ENCODE data around the gene TAS2R14. TPM values are rescaled to one million over a fixed set of nuclear protein-coding genes. Genes with fewer than 3 reads are reported as not detected.

Gene TAS2R14
- total RNA-seq, 1 experiment from 2014 or later, result 2.7 TPM

GRCh38 chr12:10901427-10901826, 37.6 kb downstream of the TAS2R14 start:
- H3K4me3 ChIP-seq (ENCODE audit: low read depth, low read length), result no peak overlapping the region
- intact Hi-C loops (cut with micrococcal nuclease; ENCODE audit: unreplicated experiment), result loop anchor here (1.0 kb wide), 2 partner anchors 34 to 130 kb away; no protein-coding TSS in a partner anchor
- peak overlapping the region; percentile 52 for H3K27ac Mint-ChIP-seq (ENCODE audit: unreplicated experiment)
- peaks cover 7% of the 10 kb centered on the region for H3K4me1 Mint-ChIP-seq (ENCODE audit: low read depth, unreplicated experiment)
- no peaks in the 10 kb centered on the region for H3K27me3 ChIP-seq (replicated peaks; ENCODE audit: control insufficient read depth, insufficient read depth, low read length)
- no peak overlapping the region for H3K4me3 Mint-ChIP-seq (ENCODE audit: unreplicated experiment)
- H3K27me3 Mint-ChIP-seq (ENCODE audit: insufficient read depth, unreplicated experiment), result no peaks in the 10 kb centered on the region
- H3K36me3 ChIP-seq (ENCODE audit: control insufficient read depth, insufficient read depth, low read length), result no peaks in the 10 kb centered on the region
- ChIA-PET CTCF (interaction anchor here (0.5 to 1.4 kb wide), 5 partner anchors 10 to 298 kb away, joined by 3 to 5 read pairs (median 3); no protein-coding TSS in a partner anchor), POLR2A (no interaction called here)
- BruUV-seq (replicated peaks), result no TSS peak
- TF ChIP-seq CTCF (IDR thresholded peaks at IDR 0.05; ENCODE audit: insufficient read depth in 1 of 2, low read depth in 1 of 2, low read length in 1 of 2, severe bottlenecking in 1 of 2, unreplicated experiment in 1 of 2), result peak; percentile 54 to 55
- H3K9me3 ChIP-seq, result peaks cover 9% of the 10 kb centered on the region
- peaks cover 55% of the 10 kb centered on the region for H3K9me3 Mint-ChIP-seq (ENCODE audit: unreplicated experiment)
- H3K4me1 ChIP-seq, result no peaks in the 10 kb centered on the region
- DNase-seq, result peak in 1 of 2 experiments; percentile 36
- peaks cover 17% of the 10 kb centered on the region for H3K36me3 Mint-ChIP-seq (ENCODE audit: insufficient read depth, unreplicated experiment)

- no TSS peak for BruUV-seq (replicated peaks)
- Histone ChIP-seq H3K9me3 (peaks cover 9% of the 10 kb centered on the region), H3K4me1 (no peaks in the 10 kb centered on the region), H3K4me3 (ENCODE audit: low read depth, low read length) (no peak overlapping the region), H3K27me3 (replicated peaks; ENCODE audit: control insufficient read depth, insufficient read depth, low read length) (no peaks in the 10 kb centered on the region), H3K36me3 (ENCODE audit: control insufficient read depth, insufficient read depth, low read length) (no peaks in the 10 kb centered on the region)
- TF ChIP-seq CTCF (IDR thresholded peaks at IDR 0.05; ENCODE audit: insufficient read depth in 1 of 2, low read depth in 1 of 2, low read length in 1 of 2, severe bottlenecking in 1 of 2, unreplicated experiment in 1 of 2), result no peak
- Mint-ChIP-seq H3K27ac (ENCODE audit: unreplicated experiment) (peak overlapping the region; percentile 52), H3K27me3 (ENCODE audit: insufficient read depth, unreplicated experiment) (no peaks in the 10 kb centered on the region), H3K4me1 (ENCODE audit: low read depth, unreplicated experiment) (peaks cover 7% of the 10 kb centered on the region), H3K4me3 (ENCODE audit: unreplicated experiment) (no peak overlapping the region), H3K9me3 (ENCODE audit: unreplicated experiment) (peaks cover 55% of the 10 kb centered on the region), H3K36me3 (ENCODE audit: insufficient read depth, unreplicated experiment) (peaks cover 17% of the 10 kb centered on the region)
- ChIA-PET POLR2A (no interaction called here), CTCF (interaction anchor here (1.4 kb wide), 1 partner anchor 9 kb away, joined by 5 read pairs; no protein-coding TSS in a partner anchor)
- intact Hi-C loops (cut with micrococcal nuclease; ENCODE audit: unreplicated experiment), result loop anchor here (1.0 kb wide), 2 partner anchors 34 to 130 kb away; no protein-coding TSS in a partner anchor
- DNase-seq, result no peak
Observed at GRCh38 chr12:10900972-10901371, 38.1 kb downstream of the TAS2R14 start.

DNA sequence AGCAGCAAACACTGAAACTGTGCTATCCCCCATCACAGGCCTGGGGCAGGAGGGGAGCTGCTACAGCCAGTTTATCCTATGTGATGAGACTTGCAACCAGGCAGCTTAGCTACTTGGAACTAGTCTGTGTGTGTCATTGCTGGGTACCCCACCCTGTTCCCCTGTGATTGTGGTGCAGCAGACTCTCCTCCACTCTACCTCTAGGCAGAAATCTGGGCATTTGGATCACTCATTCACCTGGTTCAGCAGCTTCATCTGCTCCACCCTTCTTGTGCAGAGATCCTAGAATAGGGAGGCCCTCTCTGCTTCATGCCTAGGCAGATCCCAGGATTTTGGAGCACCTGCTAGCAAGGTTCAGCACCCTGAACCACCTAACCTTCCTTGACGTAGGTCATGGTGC, 38.5 kb downstream of the TAS2R14 start:
- Histone ChIP-seq H3K36me3 (ENCODE audit: control insufficient read depth, insufficient read depth, low read length) (no peaks in the 10 kb centered on the region), H3K27me3 (replicated peaks; ENCODE audit: control insufficient read depth, insufficient read depth, low read length) (no peaks in the 10 kb centered on the region), H3K4me3 (ENCODE audit: low read depth, low read length) (no peak overlapping the region), H3K4me1 (no peaks in the 10 kb centered on the region), H3K9me3 (peaks cover 9% of the 10 kb centered on the region)
- DNase-seq, result no peak
- H3K4me1 Mint-ChIP-seq (ENCODE audit: low read depth, unreplicated experiment), result peaks cover 7% of the 10 kb centered on the region
- intact Hi-C loops (cut with micrococcal nuclease; ENCODE audit: unreplicated experiment), result no loop called here
- H3K36me3 Mint-ChIP-seq (ENCODE audit: insufficient read depth, unreplicated experiment), result peaks cover 17% of the 10 kb centered on the region
- ChIA-PET POLR2A (no interaction called here), CTCF (interaction anchor here (1.1 to 1.4 kb wide), 2 partner anchors 9 to 271 kb away, joined by 3 to 5 read pairs; no protein-coding TSS in a partner anchor)
- H3K4me3 Mint-ChIP-seq (ENCODE audit: unreplicated experiment), result no peak overlapping the region
- H3K27ac Mint-ChIP-seq (ENCODE audit: unreplicated experiment), result peak overlapping the region; percentile 52
- no peak for TF ChIP-seq CTCF (IDR thresholded peaks at IDR 0.05; ENCODE audit: insufficient read depth in 1 of 2, low read depth in 1 of 2, low read length in 1 of 2, severe bottlenecking in 1 of 2, unreplicated experiment in 1 of 2)
- no TSS peak for BruUV-seq (replicated peaks)
- peaks cover 51% of the 10 kb centered on the region for H3K9me3 Mint-ChIP-seq (ENCODE audit: unreplicated experiment)
- no peaks in the 10 kb centered on the region for H3K27me3 Mint-ChIP-seq (ENCODE audit: insufficient read depth, unreplicated experiment)
